Prostate gland (tissue), 2 donors: ENCODE results near the gene ZNF726.

ENCODE experiments used
- POLR2A ChIP-seq: fragments of 450-650 bp; IDR thresholded peaks from one replicate; pipeline ENCODE4 v1.6.1; 2016; ENCODE audit warnings: antibody characterized with exemption, mild to moderate bottlenecking
- POLR2AphosphoS5 ChIP-seq: sonication (generic); formaldehyde crosslinking; IDR thresholded peaks from one replicate; pipeline ENCODE4 v1.6.1; 2017; ENCODE audit warnings: antibody characterized with exemption
- TF ChIP-seq, protein P1 (sequence below), 4 experiments: fragments of 200-600 bp in 2 of 4; fragments of 450-650 bp in 2 of 4; sonication (generic) in 2 of 4; IDR thresholded peaks; 1 replicate in 3 of 4; 2 replicates in 1 of 4; pipeline ENCODE4 v1.5.1; 2016 to 2019; ENCODE audit warnings: antibody characterized with exemption in 4 of 4, mild to moderate bottlenecking in 2 of 4, moderate library complexity in 2 of 4

GRCh38 chr19:23946569-23946968 is 31.9 kb downstream of the ZNF726 start:
- TF ChIP-seq, protein P1, sequence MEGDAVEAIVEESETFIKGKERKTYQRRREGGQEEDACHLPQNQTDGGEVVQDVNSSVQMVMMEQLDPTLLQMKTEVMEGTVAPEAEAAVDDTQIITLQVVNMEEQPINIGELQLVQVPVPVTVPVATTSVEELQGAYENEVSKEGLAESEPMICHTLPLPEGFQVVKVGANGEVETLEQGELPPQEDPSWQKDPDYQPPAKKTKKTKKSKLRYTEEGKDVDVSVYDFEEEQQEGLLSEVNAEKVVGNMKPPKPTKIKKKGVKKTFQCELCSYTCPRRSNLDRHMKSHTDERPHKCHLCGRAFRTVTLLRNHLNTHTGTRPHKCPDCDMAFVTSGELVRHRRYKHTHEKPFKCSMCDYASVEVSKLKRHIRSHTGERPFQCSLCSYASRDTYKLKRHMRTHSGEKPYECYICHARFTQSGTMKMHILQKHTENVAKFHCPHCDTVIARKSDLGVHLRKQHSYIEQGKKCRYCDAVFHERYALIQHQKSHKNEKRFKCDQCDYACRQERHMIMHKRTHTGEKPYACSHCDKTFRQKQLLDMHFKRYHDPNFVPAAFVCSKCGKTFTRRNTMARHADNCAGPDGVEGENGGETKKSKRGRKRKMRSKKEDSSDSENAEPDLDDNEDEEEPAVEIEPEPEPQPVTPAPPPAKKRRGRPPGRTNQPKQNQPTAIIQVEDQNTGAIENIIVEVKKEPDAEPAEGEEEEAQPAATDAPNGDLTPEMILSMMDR (IDR thresholded peaks at IDR 0.05): no peak
- TF ChIP-seq POLR2A: no peak
- TF ChIP-seq POLR2AphosphoS5: no peak
